ENCODE measurements around the gene HSPA12A.
A peak's percentile ranks its signal among the peaks of the same experiment; 100 is the strongest.

HSPA12A gene

DNA sequence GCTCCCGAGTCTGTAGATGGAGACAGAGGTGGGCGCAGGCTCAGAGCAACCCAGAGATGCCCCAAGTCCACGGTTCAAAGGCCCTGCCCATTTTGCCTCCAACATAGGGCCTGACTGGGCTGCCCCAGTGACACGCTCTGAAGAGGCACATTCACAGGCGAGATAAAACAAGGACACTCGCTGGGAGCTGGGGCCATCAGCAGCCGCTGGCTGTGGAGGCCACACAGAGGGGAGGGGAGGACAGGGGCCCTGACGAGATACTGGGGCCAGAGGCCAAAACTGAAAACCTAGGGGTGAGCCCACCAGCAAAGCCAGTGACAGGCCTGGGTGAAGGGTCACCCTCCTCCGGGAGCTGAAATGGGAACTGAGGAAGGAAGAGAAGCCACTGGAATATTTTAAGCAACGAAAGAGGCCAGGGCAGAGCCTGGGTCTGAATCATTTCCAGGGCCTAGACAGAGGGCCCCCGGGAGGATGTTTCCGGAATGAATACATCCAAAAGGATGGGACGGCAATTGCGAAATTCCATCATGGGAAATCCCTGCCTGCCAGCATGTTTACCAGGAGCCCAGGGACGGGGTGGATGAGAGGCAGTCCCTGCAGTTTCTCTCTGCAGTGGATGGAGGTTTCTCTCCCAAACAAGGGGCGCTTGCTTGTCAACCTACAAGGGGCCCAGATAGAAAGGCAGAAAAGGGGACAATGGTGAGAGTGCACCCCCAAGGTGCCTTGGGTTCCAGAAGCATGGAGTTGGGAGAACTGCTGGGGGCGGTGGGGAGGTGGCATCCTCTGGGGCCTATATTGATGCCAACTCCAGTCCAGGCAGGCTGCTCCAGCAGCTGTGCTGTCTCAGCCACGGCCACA lies 29.0 kb upstream of the HSPA12A start:
- peak; percentile 70 for DNase-seq (ENCODE audit: low spot score)
- FAIRE-seq, result peak; percentile 81

DNA sequence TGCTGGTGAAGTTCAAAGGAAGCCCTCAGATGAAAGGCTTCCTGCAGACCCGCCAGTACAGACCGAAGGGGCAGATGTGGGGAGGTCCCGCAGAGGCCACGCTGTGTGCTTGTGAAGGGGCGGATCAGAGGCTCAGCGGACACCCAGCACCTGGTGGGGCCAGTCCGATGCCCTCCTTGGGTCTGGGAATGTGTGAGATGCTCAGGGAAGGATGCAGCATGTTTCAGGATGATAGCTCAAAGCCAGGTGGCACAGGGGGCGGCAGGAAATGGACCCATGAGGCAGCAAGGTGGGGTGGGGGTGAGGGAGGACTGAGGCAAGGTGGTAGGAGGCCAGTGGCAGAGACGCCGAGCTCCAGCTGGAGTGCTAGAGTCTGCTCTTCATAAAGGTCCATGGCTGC lies 27.9 kb upstream of the HSPA12A start:
- no peak for DNase-seq (ENCODE audit: low spot score)
- no peak for FAIRE-seq

DNA sequence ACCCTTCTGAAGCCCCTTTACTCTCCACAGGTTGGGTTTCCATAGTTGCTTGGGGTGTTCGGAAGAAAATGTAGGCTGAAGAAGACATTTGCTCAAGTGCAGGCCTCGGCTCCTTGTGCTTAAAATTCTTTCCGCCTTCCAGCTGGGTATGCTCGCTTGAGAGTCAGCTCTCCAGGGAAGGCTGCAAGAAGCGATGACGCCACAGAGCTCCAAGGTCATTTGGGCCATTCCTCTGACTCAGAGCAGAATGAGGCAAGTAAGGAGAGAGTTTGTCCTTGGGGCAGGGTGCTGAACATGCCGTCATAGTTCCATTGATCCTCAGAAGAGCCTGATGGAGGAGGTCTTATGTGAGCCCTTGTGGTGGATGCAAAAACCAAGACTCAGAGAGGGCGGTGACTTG lies 27.4 kb upstream of the HSPA12A start:
- no peak for DNase-seq (ENCODE audit: low spot score)
- no peak for FAIRE-seq

DNA sequence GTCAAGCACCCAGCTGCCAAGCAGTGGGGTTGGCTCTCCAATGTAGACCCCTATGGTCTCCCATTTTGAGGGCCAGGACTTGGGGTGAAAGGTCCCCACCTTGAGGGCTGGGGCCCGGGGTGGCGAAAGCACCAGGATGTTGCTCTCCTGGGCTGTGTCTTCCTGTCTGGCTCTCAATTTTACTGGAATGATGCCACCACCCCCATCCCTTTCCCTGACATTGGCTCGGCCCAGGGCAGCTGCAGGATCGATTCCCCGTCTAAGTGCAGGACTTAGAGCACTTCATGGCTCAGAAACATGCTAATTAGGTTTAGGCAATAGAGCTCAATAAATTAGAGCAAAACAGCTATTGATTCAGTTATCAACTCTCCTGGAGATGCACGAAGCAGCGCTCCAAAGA lies 27.0 kb upstream of the HSPA12A start:
- DNase-seq (ENCODE audit: low spot score) (no peak), FAIRE-seq (no peak)

DNA sequence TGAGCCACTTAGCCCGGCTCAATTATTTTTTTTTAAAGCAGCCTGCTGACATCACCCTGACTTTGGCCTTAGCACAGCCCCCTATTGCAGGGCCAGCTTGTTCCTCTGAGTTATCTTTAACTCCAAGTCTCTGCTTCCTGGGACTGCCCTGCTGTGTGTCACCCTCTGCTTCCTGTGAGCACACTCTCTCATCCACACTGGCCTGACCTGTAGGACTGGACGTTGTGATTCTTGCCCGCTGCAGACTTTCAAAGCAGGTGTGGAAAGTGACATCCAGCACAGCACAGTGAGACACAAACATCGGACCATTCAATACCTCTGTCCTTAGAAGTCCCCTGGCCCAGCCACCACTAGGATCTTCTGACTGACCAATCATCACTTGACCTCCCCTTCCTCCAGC lies 26.4 kb upstream of the HSPA12A start:
- FAIRE-seq, result no peak
- DNase-seq (ENCODE audit: low spot score), result peak; percentile 66

DNA sequence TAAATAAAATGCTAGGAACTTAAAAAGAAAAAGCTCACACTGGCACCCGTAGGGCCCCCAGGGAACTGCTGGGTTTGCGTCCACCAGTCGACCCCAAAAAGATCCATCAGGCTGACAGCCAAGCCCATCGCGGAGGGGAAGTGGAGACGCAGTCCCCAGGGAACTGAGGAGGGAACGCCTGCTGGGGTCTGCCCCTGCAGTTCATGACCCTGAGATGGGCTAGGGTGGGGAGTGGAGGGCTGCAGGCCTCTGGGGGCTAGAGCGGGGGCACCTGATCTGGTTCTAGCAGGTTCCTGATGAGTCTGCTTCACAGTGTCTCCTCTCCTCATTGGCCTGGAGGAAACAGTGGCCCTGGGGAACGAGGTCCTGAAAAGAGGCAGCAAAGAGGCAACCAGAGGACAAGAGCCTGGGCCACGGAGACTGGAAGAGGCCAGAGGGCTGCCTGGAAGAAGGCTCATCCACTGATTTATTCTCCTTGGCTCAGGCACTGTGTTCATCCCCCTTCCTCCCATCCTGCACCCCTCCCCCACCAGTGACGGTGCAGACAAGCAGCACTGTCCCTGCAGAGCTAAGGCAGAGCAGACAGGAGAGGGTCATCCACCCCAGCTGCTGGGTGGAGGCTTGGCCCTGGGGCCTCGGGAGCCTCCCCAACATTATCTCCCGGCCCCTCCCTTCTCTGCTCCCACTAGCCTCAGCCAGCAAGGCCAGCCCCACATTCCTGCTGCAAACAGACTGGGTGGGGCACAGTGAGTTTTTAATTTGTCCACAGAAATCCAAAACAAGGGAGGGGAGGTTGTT lies 24.7 kb upstream of the HSPA12A start:
- peak; percentile 54 for DNase-seq (ENCODE audit: low spot score)
- no peak for FAIRE-seq

DNA sequence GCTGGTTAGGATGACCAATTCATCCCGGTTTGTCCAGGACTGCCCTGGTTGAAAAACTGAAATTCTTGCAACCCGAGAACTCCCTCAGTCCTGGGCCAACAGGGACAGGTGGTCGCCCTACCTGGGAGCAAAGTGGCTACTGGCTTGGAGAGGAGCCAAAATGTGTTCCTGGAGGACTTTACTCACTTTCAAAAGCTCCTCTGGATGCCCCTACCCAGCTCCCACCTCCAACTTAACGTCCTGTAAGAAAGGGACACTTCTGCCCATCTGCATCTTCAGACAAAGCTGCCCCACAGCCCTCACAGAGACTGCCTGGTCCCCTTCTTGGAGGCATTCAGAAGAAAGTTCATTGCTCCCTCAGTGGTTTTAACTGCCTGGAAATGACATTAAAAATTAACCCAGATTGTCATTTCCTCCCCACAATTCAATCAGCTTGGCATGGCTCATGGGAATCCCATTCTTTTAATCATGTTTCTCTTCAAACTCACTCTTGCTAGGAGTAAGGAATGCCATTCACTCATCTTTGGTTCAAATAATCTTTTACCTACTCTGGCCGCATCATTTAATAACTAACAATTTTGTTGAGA lies 24.0 kb upstream of the HSPA12A start:
- FAIRE-seq (peak; percentile 99), DNase-seq (ENCODE audit: low spot score) (peak; percentile 88)

DNA sequence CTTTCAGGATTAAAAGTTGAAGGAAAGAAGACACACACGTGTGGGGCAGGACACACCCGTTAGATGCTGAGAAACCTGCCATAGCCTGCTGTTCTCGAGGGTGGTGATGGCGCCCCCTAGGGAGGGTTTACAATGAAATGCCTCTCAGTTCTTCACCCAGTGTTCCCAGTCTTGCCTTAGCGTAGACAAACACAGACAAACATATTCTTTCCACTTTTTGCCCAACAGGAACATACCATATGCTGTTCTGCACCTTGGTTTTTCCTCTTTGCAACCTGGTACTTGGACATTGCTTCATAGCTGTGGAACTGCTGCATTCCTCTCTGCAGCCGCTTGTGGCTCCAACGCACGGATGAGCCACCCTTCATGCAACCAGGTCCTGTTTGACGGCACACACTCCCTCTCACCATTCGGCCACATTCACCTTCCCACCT lies 23.3 kb upstream of the HSPA12A start:
- no peak for FAIRE-seq
- DNase-seq (ENCODE audit: low spot score), result peak; percentile 45

DNA sequence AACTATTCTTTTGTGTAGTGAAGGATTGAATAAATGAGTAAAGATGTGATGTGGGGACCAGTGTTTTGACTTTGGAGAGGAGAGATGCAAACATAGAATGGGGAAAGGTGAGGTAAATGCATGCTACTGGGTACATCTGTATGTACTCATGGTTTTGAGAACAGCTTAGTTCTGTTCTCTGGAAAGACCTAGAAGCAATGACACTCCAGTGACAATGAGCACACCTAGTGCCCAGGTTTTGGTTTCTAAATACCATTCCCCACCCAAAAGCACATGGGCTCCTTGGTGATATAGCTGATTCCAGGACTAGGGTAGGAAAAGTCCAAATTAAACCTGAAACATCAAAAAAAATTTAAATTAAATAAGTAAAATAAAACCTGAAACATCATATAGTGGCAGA lies 22.6 kb upstream of the HSPA12A start:
- FAIRE-seq (no peak), DNase-seq (ENCODE audit: low spot score) (no peak)

DNA sequence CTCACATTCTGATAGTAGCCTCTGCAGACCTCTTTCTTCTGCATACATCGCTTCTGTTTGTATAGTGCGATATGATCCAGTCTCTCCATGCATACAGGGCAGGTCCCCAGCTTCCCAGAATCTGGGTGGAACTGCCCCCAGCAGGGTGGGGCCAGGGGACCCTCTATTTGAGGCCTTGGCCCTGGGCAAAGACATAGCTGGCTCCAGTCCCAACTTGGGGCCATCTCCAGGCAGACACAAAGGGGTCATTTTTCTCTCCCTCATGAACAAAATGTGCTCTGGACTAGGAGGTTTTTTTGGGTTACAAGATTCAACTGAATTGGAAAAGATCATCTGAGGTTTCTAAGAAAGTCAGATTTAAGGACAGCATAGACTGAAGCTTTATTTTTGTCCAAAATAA lies 21.1 kb upstream of the HSPA12A start:
- DNase-seq (ENCODE audit: low spot score) (no peak), FAIRE-seq (no peak)

DNA sequence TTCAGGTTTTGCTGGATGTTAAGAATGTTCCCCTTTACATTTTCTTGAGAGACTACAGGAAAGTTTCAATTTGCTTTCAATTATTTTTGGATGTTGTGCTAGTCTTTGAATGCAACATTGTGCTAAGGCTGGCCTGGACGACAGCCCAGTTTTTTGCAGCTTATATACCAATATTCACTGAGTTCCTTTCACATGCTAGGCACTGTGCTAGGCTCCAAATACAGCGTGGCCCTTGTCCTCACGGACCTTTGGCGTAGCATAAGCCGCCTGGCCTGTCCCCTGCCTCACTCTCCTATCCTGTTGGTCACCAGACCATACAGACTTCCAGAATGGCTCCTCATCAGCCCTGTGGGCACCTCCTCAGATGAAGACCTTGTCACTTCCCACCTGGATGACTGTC lies 19.5 kb upstream of the HSPA12A start:
- FAIRE-seq (no peak), DNase-seq (ENCODE audit: low spot score) (no peak)

DNA sequence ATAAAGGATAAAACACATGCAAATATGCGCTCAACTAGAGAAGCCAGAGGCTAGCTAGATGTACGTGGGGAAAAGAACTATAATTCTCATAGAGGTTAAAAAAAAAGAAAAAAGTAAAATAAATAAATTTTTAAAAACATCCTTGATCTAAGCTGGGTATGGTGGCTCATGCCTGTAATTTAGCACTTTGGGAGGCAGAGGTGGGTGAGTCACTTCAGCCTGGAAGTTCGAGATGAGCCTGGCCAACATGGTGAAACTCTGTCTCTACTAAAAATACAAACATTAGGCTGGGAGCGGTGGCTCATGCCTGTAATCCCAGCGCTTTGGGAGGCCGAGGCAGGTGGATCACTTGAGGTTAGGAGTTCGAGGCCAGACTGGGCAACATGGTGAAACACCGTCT lies 18.6 kb upstream of the HSPA12A start:
- no peak for FAIRE-seq
- DNase-seq (ENCODE audit: low spot score), result no peak

DNA sequence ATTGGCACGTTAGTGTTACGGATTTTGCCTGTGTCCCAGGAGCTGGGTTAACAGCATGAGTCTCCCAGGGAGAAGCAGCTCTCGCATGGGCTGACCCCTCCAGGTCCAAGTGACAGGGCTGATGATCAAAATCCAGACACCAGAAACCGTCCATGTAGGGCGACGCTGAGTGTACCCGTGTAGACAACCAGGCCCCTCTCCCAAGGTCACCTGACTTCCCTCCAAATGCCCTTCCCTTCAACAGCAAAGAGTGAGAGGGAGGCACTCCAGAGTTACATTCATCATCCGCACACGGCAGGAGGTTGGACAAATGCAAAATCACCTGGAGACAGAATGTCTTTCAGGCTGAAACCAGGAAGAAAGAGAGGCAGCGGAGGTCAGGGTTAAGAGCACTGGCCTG lies 14.9 kb upstream of the HSPA12A start:
- DNase-seq (ENCODE audit: low spot score) (no peak), FAIRE-seq (no peak)

DNA sequence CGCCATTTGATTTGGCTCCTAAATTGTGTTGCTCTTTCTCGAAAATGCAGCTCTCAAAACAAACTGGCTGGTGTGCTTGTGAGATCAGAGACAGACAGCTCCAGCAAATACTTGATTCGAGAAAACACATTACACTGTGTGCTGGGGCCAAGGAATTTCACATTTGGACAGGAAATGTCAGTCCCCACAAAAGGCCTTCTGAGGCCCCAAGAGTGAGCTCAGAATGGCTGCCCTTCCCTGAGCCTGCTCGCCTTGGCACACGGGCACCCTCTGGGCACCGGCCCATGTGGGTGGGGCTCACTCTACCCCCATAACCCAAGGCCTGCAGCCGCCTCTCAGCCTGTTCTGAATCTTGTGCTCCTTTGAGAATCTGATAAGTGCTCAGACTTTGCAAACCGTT lies 13.9 kb upstream of the HSPA12A start:
- DNase-seq (ENCODE audit: low spot score) (no peak), FAIRE-seq (no peak)

DNA sequence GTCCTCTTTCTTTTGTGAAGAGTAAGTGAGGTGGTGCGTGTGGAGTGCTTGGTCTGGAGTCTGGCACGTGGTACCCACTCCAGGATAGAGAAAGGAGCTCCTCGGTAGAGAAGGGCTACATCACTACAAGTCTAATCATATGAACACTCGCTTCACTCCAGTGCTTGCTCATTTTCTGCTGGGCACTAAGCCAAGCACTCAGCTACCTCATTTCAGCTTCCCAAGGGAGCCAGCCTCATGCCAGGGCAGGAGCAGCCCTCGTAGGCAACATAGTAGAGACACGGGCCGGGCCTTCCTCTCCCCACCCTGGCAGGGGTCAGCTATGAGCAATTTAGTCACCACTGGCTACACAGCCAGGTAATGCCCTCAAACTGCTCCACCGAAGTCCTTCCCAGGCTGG lies 11.4 kb upstream of the HSPA12A start:
- peak; percentile 94 for FAIRE-seq
- DNase-seq (ENCODE audit: low spot score), result peak; percentile 87

DNA sequence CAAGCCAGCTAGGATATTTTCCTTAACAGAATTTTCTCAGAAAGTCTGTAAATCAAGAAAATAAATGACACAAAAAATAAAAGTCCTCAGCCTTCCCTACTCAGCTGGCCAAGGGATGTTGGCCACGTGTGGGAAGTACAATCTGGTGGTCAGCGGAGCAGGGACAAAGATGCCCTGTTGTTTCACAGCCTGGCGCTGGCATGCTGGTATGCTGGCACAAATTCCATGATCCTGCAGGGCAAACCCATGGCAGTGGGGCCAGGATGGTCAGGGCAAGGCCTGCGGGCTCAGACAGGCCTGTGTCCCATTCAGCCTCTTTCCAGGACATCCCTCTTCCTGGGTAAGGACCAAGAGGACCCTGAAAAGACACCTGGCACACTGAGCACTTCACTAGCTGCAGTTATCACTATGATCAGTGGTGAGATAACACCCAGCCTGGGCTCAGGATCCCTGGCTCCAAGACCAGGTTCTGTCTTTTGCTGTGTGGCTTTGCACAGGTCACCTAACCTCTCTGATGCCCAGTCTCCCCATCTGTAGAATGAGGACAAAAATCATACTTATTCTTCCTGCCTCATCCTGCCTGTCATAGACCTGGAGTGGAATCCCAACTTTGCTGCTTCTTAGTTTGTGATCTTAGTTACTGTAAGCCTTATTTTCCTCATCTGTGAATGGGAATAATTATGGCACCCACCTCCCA lies 10.8 kb upstream of the HSPA12A start:
- no peak for DNase-seq (ENCODE audit: low spot score)
- FAIRE-seq, result no peak

DNA sequence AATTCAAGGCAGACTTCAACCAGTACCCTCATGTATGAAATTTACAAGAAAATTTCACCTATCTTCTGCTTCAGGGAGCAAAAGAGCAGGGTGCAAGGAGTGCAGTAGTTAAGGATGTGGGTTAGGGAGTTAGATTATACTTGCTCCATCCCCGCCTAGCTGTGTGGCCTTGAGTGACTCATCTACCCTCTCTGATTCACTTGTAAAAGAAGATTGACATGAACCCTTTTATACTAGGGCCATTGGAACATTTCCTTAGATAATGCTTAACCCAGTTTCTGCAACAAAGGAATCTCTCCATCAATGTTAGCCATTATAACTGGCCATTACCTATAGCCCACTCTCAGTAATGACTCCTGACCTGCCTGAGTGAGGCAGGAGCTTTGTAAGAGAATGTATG lies 10.2 kb upstream of the HSPA12A start:
- DNase-seq (ENCODE audit: low spot score) (peak; percentile 73), FAIRE-seq (peak; percentile 93)

DNA sequence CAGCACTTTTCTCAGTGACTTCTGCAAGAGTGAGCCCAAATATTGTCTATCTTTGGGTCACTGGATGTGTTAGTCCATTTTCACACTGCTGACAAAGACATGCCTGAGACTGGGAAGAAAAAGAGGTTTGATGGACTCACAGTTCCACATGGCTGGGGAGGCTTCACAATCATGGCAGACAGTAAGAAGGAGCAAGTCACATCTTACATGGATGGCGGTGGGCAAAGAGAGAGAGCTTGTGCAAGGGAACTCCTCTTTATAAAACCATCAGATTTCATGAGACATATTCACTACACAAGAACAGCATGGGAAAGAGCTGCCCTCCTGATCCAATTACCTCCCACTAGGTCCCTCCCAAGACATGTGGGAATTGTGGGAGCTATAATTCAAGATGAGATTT lies 6.1 kb upstream of the HSPA12A start:
- no peak for DNase-seq (ENCODE audit: low spot score)
- FAIRE-seq, result no peak

DNA sequence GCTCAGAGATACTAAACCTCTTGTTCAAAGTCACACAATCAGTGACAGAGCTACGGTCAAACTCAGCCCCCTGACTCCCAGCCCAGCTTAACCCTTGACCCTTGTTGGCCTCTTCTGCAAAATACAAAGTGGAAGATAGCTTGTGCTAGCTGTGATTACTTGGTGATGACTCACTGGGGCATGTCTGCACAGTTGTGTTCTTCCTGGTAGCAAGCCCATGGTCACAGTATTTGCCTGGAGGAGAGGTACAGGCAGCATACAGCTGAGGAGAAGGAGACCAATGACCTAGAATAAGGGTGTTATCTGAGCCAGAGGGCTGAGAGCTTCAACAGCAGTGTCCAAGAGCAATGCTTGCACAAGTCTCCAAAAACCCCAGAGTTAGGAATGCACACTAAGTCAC lies 5.7 kb upstream of the HSPA12A start:
- peak; percentile 65 for DNase-seq (ENCODE audit: low spot score)
- FAIRE-seq, result peak; percentile 77

DNA sequence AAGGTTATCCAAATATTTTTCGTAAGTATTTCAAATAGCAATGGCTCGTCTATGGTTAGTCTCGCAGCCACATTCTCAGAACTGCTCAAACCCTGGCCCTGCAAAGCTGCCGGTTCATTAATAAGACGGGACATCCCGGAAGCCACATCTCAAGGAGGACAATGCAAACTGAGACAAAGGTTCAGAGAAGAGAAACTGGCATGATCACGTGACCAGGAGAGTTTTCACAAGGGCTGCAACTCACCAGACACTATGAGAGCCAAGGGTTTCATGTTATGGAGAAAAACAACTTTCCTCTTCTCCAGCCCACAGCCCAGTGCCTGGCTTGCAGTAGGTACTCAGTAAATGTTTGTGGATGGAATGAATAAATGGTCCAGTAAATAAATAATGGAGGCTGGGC lies 5.0 kb upstream of the HSPA12A start:
- FAIRE-seq (no peak), DNase-seq (ENCODE audit: low spot score) (no peak)

DNA sequence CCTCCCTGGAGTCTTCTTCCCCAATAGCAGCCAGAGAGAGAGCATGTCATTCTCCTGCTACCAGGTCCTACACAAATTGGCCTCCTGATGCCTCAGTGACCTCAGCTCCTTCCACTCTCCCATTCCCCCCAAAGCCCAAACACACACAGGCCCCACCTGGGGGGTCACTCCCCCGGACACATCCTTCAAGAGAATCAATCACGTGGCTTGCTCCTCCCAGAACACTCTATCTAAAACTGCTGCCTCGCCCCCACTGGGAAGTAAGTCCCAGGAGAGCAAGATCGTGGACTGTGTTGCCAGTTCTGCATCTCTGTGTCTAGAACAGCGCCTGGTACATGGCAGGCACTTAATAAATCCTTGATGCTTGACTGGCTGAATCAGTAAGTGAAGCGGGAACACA lies 2.5 kb upstream of the HSPA12A start:
- FAIRE-seq (no peak), DNase-seq (ENCODE audit: low spot score) (no peak)

Data from RCC 7860 (cell line).